ENCODE measurements around the gene HSD17B12. TPM values are rescaled to one million over a fixed set of nuclear protein-coding genes. Genes with fewer than 3 reads are reported as not detected.

The HSD17B12 gene
- total and polyA plus RNA-seq, 2 donors (not counting 3 experiments of a cell fraction or from before 2014, with no cell fraction given): 41.5 to 96.5 TPM

DNA sequence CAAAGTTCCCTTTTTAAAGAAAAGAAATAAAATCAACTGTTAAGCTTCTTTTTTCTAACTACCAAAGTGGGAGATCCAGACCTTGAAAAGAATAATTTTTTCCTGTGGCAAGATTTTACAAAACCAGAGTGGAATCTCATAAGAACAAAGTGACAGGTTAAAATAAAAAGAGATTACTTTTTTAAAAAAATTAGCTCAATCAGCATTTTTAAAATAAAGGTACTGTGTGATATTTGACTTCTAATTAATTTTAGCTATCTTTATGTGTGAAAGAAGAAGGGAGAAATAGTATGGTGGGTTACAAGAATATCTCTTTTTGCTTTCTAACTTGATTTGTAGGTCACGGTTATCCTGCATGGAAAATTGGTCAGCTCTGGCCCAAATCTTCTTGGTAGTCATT is 107.3 kb downstream of the HSD17B12 start:
- Histone ChIP-seq H3K9me3 (replicated peaks; ENCODE audit: control insufficient read depth, insufficient read depth, low read length) (no peaks in the 10 kb centered on the region), H3K4me1 (ENCODE audit: control insufficient read depth, extremely low read depth, insufficient read depth, low read length) (peaks cover 3% of the 10 kb centered on the region), H3K79me2 (ENCODE audit: control insufficient read depth, insufficient read depth, low read length) (peaks cover 16% of the 10 kb centered on the region), H3K36me3 (ENCODE audit: control insufficient read depth in 2 of 2, extremely low read depth in 1 of 2, insufficient read depth in 2 of 2, low read length in 2 of 2) (no peaks in the 10 kb centered on the region), H3K9ac (replicated peaks; ENCODE audit: extremely low read depth, insufficient read depth, low read length) (no peak overlapping the region), H2AFZ (ENCODE audit: low read depth, low read length) (no peak overlapping the region), H3K9me1 (replicated peaks; ENCODE audit: control insufficient read depth, extremely low read depth, insufficient read depth, low read length) (no peaks in the 10 kb centered on the region), H3K27me3 (ENCODE audit: control insufficient read depth in 2 of 2, insufficient read depth in 2 of 2, low read length in 2 of 2) (no peaks in the 10 kb centered on the region), H3K4me2 (ENCODE audit: insufficient read depth, low read length) (no peak overlapping the region), H3K4me3 (replicated peaks in 1 of 3; ENCODE audit: insufficient read depth in 1 of 3, low read depth in 1 of 3, low read length in 3 of 3) (no peak overlapping the region), H3K27ac (ENCODE audit: insufficient read depth, low read depth, low read length) (no peak overlapping the region), H4K20me1 (replicated peaks; ENCODE audit: control insufficient read depth, extremely low read depth, insufficient read depth, low read length) (no peaks in the 10 kb centered on the region)
- FAIRE-seq (no peak), DNase-seq (ENCODE audit: low read depth, low spot score) (no peak)
- no TSS peak for BruUV-seq (replicated peaks)
- POLR2A ChIA-PET: interaction anchor here (0.7 kb wide), 1 partner anchor 88 kb away, joined by 4 read pairs; no protein-coding TSS in a partner anchor
- no peak for TF ChIP-seq FOS (IDR thresholded peaks at IDR 0.05; ENCODE audit: borderline replicate concordance, insufficient read depth, low read length)
- no peak for TF ChIP-seq POLR2AphosphoS5 (IDR thresholded peaks at IDR 0.05; ENCODE audit: insufficient read depth, low read depth, low read length)
- TF ChIP-seq CTCF (IDR thresholded peaks at IDR 0.05; ENCODE audit: extremely low read depth in 1 of 2, insufficient read depth in 1 of 2, low read depth in 1 of 2, low read length in 2 of 2): no peak
- no peak for TF ChIP-seq MAX (IDR thresholded peaks at IDR 0.05; ENCODE audit: insufficient read depth, insufficient read length)
- TF ChIP-seq MYC (IDR thresholded peaks at IDR 0.05; ENCODE audit: low read depth, low read length): no peak
- no peak for TF ChIP-seq EZH2 (IDR thresholded peaks at IDR 0.05; ENCODE audit: borderline replicate concordance, low read depth, low read length, severe bottlenecking)
- TF ChIP-seq JUN (IDR thresholded peaks at IDR 0.05; ENCODE audit: borderline replicate concordance, insufficient read depth, insufficient read length, low read depth): no peak
- no peak for TF ChIP-seq GATA2 (IDR thresholded peaks at IDR 0.05; ENCODE audit: insufficient read depth, insufficient read length, low read depth, low read length)
- no peak for TF ChIP-seq POLR2A (IDR thresholded peaks at IDR 0.05; ENCODE audit: low read depth, low read length)
- intact Hi-C loops (cut with micrococcal nuclease): no loop called here
- dilution Hi-C loops (cut with MboI; ENCODE audit: extremely low pct_ligation_motif_present, low sequenced_read_pairs): no loop called here
- CTCF ChIA-PET: interaction anchor here (0.6 to 1.9 kb wide), 8 partner anchors 13 to 278 kb away, joined by 3 to 6 read pairs (median 3); partner anchors contain the start of gene ACCS

All from endothelial cell of umbilical vein (primary cell).